ENCODE measurements around the gene PTPRQ. TPM values are rescaled to one million over a fixed set of nuclear protein-coding genes. Genes with fewer than 3 reads are reported as not detected.

The PTPRQ gene
- total and polyA plus RNA-seq, 8 donors, result 0.29 to 0.92 (median 0.55) TPM; not detected in 5

- H3K36me3 ChIP-seq, result no peaks in the 10 kb centered on the region
- peaks cover 0 to 2% (median 0%) of the 10 kb centered on the region in 4 donors for H3K4me1 ChIP-seq
- peaks cover 0 to 51% (median 36%) of the 10 kb centered on the region in 3 donors for H3K27me3 ChIP-seq
- no peak for DNase-seq
- intact Hi-C loops (cut with DNase I; ENCODE audit: low total_unique reads), result no loop called here
- no peak within 1 kb of the TSS for H3K27ac ChIP-seq
- peaks cover 0 to 7% (median 3%) of the 10 kb centered on the region in 4 donors for H3K9me3 ChIP-seq
- H3K4me3 ChIP-seq, result no peak within 1 kb of the TSS
- WGBS, 5 donors, result 49 to 70% (median 62%) methylated on average over 37 to 45 of the region's 45 CpGs
- TF ChIP-seq CTCF (IDR thresholded peaks at IDR 0.05) (no peak), POLR2A (IDR thresholded peaks at IDR 0.05) (no peak), POLR2AphosphoS5 (IDR thresholded peaks at IDR 0.05) (no peak), EP300 (IDR thresholded peaks at IDR 0.05) (no peak)
Observed at GRCh38 chr12:80716696-80717469, 272.8 kb downstream of the PTPRQ start, which contains the start of gene MYF5. Gene MYF5, plus strand, starts transcription at chr12:80716912. Its CDS starts 152 bp downstream, at chr12:80717064.

DNA sequence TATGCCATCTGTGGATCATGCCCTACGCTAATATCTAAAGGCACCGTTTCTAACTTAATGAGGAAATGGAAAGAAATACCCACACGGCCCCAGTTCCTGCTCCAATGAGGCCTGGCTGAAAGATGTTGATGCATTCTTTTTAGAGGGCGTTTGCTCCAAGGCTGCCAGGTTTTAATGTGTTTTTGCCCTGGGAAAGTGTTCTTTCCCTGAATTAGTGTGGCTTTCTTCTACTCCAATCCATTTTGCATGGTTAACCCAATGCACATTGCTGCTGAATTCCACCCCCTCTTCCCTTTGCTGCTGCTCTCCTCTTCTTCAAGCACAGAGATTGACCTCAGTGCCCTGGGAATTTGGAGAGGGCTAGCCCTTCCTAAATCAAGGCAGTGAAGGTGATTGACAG lies 273.8 kb downstream of the PTPRQ start:
- Histone ChIP-seq H3K36me3 (no peaks in the 10 kb centered on the region), H3K27me3 (peaks cover 0 to 51% (median 36%) of the 10 kb centered on the region in 3 donors), H3K27ac (no peak overlapping the region), H3K4me1 (peaks cover 0 to 10% (median 3%) of the 10 kb centered on the region in 4 donors), H3K9me3 (peaks cover 0 to 7% (median 3%) of the 10 kb centered on the region in 4 donors), H3K4me3 (no peak overlapping the region)
- TF ChIP-seq CTCF (IDR thresholded peaks at IDR 0.05), result no peak
- TF ChIP-seq EP300 (IDR thresholded peaks at IDR 0.05), result no peak
- TF ChIP-seq POLR2A (IDR thresholded peaks at IDR 0.05), result no peak
- no peak for TF ChIP-seq POLR2AphosphoS5 (IDR thresholded peaks at IDR 0.05)
- DNase-seq, result no peak
- 65 to 85% (median 70%) methylated on average over 4 of the region's 4 CpGs for WGBS, 5 donors
- intact Hi-C loops (cut with DNase I; ENCODE audit: low total_unique reads), result no loop called here

GRCh38 chr12:80720516-80720915 lies 276.5 kb downstream of the PTPRQ start:
- H3K36me3 ChIP-seq, result no peaks in the 10 kb centered on the region
- peaks cover 0 to 7% (median 3%) of the 10 kb centered on the region in 4 donors for H3K9me3 ChIP-seq
- H3K4me3 ChIP-seq, result no peak overlapping the region
- DNase-seq, result no peak
- intact Hi-C loops (cut with DNase I; ENCODE audit: low total_unique reads), result no loop called here
- peaks cover 0 to 29% (median 17%) of the 10 kb centered on the region in 3 donors for H3K27me3 ChIP-seq
- 76 to 91% (median 83%) methylated on average over 1 of the region's 1 CpG for WGBS, 5 donors
- H3K4me1 ChIP-seq, result peaks cover 0 to 10% (median 3%) of the 10 kb centered on the region in 4 donors
- H3K27ac ChIP-seq, result no peak overlapping the region
- TF ChIP-seq POLR2AphosphoS5 (IDR thresholded peaks at IDR 0.05) (no peak), CTCF (IDR thresholded peaks at IDR 0.05) (no peak), POLR2A (IDR thresholded peaks at IDR 0.05) (no peak), EP300 (IDR thresholded peaks at IDR 0.05) (no peak)

- H3K27ac ChIP-seq, result no peak overlapping the region
- no peak overlapping the region for H3K4me3 ChIP-seq
- intact Hi-C loops (cut with DNase I; ENCODE audit: low total_unique reads), result no loop called here
- no peaks in the 10 kb centered on the region for H3K36me3 ChIP-seq
- no peak for DNase-seq
- TF ChIP-seq CTCF (IDR thresholded peaks at IDR 0.05) (no peak), POLR2AphosphoS5 (IDR thresholded peaks at IDR 0.05) (no peak), POLR2A (IDR thresholded peaks at IDR 0.05) (no peak), EP300 (IDR thresholded peaks at IDR 0.05) (no peak)
- H3K27me3 ChIP-seq, result peaks cover 0 to 21% (median 12%) of the 10 kb centered on the region in 3 donors
- 60 to 73% (median 69%) methylated on average over 3 of the region's 3 CpGs for WGBS, 5 donors
- H3K4me1 ChIP-seq, result peaks cover 0 to 10% (median 3%) of the 10 kb centered on the region in 4 donors
- peaks cover 0 to 7% (median 3%) of the 10 kb centered on the region in 4 donors for H3K9me3 ChIP-seq
Observed at GRCh38 chr12:80721326-80721725, 277.3 kb downstream of the PTPRQ start.
